HepG2 (cell line): ENCODE results near the gene INAFM1. TPM values are rescaled to one million over a fixed set of nuclear protein-coding genes. Genes with fewer than 3 reads are reported as not detected.
A peak's percentile ranks its signal among the peaks of the same experiment; 100 is the strongest.

ENCODE experiments used
- ELF3 ChIP-seq: IDR thresholded peaks from 2 replicates; pipeline ENCODE4 v1.6.1; 2016; ENCODE audit warnings: missing genetic modification reagents, missing compliant biosample characterization
- ETV5 ChIP-seq: IDR thresholded peaks from 2 replicates; pipeline ENCODE4 v1.6.1; 2018; ENCODE audit warnings: missing biosample characterization, missing genetic modification reagents, inconsistent platforms, borderline replicate concordance
- GABPA ChIP-seq, 2 experiments: IDR thresholded peaks; 2 replicates each; pipeline ENCODE4 v1.6.1; 2011 to 2016; ENCODE audit warnings: low read depth in 2 of 2, low read length in 1 of 2, missing biosample characterization in 1 of 2, missing genetic modification characterization in 1 of 2
- IRX3 ChIP-seq: sonication (generic); formaldehyde crosslinking; IDR thresholded peaks from 2 replicates; pipeline ENCODE4 v1.8.1; 2023; ENCODE audit warnings: mild to moderate bottlenecking, low read depth, missing genetic modification reagents, borderline replicate concordance
- KDM3A ChIP-seq: IDR thresholded peaks from 2 replicates; pipeline ENCODE4 v1.6.1; 2018; ENCODE audit warnings: low read depth, missing compliant biosample characterization
- MXD4 ChIP-seq: IDR thresholded peaks from 2 replicates; pipeline ENCODE4 v1.6.1; 2016; ENCODE audit warnings: mild to moderate bottlenecking, missing biosample characterization, missing genetic modification reagents
- NR2C2 ChIP-seq: sonication (generic); formaldehyde crosslinking; IDR thresholded peaks from 2 replicates; pipeline ENCODE4 v1.4.0; 2020; ENCODE audit warnings: missing genetic modification reagents, mild to moderate bottlenecking, moderate library complexity, borderline replicate concordance
- RNF2 ChIP-seq: fragments of 450-650 bp; conservative IDR thresholded peaks from 2 replicates; pipeline ENCODE4 v1.6.1; 2016; ENCODE audit warnings: low read depth
- ZBTB1 ChIP-seq: sonication (generic); formaldehyde crosslinking; IDR thresholded peaks from 2 replicates; pipeline ENCODE4 v1.4.0; 2020; ENCODE audit warnings: missing genetic modification reagents, borderline replicate concordance
- ZNF12 ChIP-seq: sonication (generic); formaldehyde crosslinking; IDR thresholded peaks from 2 replicates; pipeline ENCODE4 v1.5.0; 2020; ENCODE audit warnings: missing genetic modification reagents
- ZNF260 ChIP-seq: sonication (generic); formaldehyde crosslinking; IDR thresholded peaks from 2 replicates; pipeline ENCODE4 v1.4.0; 2020; ENCODE audit warnings: missing genetic modification reagents, low read depth, mild to moderate bottlenecking, borderline replicate concordance
- ZNF546 ChIP-seq: sonication (generic); formaldehyde crosslinking; conservative IDR thresholded peaks from 2 replicates; pipeline ENCODE4 v1.8.1; 2023; ENCODE audit warnings: mild to moderate bottlenecking, missing genetic modification reagents
- ZNF549 ChIP-seq: sonication (generic); formaldehyde crosslinking; IDR thresholded peaks from 2 replicates; pipeline ENCODE4 v1.5.0; 2020; ENCODE audit warnings: missing genetic modification reagents
- ZNF672 ChIP-seq: sonication (generic); formaldehyde crosslinking; IDR thresholded peaks from 2 replicates; pipeline ENCODE4 v1.8.1; 2022; ENCODE audit warnings: missing genetic modification reagents
- polyA plus RNA-seq, 8 experiments: library from polyadenylated mRNA; depleted of rRNA in 3 of 8; stranded (reverse) in 7 of 8; unstranded in 1 of 8; fragments of >200 nt; fragmentation: Illumina TruSeq in 4 of 8; extraction: Trizol in 4 of 8; gene quantifications; 2 replicates each; pipeline versions ENCODE4 v1.2.1 to v1.2.3, GENCODE V29; 2011 to 2016; ENCODE audit warnings: low read depth in 4 of 8, missing spikeins in 1 of 8, mixed read lengths in 1 of 8; ENCODE audit not compliant: insufficient read depth in 1 of 8
- total RNA-seq, 5 experiments: library from RNA; depleted of rRNA; stranded (reverse); fragments of >200 nt; fragmentation: Illumina TruSeq; extraction: Trizol; gene quantifications; 2 replicates each; pipeline ENCODE4 v1.2.3, GENCODE V29; 2016; ENCODE audit warnings: low read depth in 1 of 5
- TF ChIP-seq, protein P1 (sequence below): IDR thresholded peaks from 2 replicates; pipeline ENCODE4 v1.6.1; 2018; ENCODE audit warnings: missing genetic modification reagents, mild to moderate bottlenecking, missing compliant biosample characterization
- TF ChIP-seq, protein P2 (sequence below): IDR thresholded peaks from 2 replicates; pipeline ENCODE4 v1.4.0; 2020; ENCODE audit warnings: mild to moderate bottlenecking, missing genetic modification reagents
- TF ChIP-seq, protein P3 (sequence below): sonication (generic); formaldehyde crosslinking; IDR thresholded peaks from 2 replicates; pipeline ENCODE4 v1.5.0; 2020; ENCODE audit warnings: mild to moderate bottlenecking, missing genetic modification reagents
- TF ChIP-seq, protein P4 (sequence below): sonication (generic); formaldehyde crosslinking; IDR thresholded peaks from 2 replicates; pipeline ENCODE4 v1.5.1; 2020; ENCODE audit warnings: missing genetic modification reagents, mild to moderate bottlenecking, borderline replicate concordance
- TF ChIP-seq, protein P5 (sequence below): sonication (generic); formaldehyde crosslinking; IDR thresholded peaks from 2 replicates; pipeline ENCODE4 v1.4.0; 2020; ENCODE audit warnings: mild to moderate bottlenecking, missing genetic modification reagents
- TF ChIP-seq, protein P6 (sequence below): sonication (generic); formaldehyde crosslinking; IDR thresholded peaks from 2 replicates; pipeline ENCODE4 v1.4.0; 2020; ENCODE audit warnings: missing genetic modification reagents

The INAFM1 gene
- total and polyA plus RNA-seq, 2 of the 13 experiments (the other 11 are each of a cell fraction or from before 2014, with no cell fraction given), result 0.88 to 1.9 TPM

DNA sequence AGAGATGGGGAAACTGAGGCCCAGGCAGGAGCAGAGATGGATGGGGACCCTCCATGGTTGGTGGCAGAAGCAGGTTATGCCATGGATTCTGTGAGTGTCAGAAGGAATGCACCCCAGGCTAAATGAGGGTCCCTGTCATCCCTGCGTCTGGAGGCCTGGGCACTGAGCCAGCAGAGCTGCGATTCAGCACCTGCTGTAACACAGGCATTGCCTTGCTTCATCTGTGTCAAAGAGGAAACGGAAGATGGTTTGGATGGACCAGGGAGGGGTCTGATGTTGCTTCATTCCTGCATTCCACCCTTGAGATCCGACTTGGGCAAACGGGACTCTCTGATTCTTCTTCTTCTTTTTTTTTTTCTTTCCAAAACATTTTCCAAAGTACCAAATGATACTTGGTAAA lies 36.1 kb downstream of the INAFM1 start (continued):
- TF ChIP-seq ETV5 (CRISPR knock-in tag), result peak; percentile 38; the same call in 1 of the 2 replicates
- TF ChIP-seq, protein P1, sequence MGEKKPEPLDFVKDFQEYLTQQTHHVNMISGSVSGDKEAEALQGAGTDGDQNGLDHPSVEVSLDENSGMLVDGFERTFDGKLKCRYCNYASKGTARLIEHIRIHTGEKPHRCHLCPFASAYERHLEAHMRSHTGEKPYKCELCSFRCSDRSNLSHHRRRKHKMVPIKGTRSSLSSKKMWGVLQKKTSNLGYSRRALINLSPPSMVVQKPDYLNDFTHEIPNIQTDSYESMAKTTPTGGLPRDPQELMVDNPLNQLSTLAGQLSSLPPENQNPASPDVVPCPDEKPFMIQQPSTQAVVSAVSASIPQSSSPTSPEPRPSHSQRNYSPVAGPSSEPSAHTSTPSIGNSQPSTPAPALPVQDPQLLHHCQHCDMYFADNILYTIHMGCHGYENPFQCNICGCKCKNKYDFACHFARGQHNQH (CRISPR knock-in tag), result no peak
- TF ChIP-seq, protein P2, sequence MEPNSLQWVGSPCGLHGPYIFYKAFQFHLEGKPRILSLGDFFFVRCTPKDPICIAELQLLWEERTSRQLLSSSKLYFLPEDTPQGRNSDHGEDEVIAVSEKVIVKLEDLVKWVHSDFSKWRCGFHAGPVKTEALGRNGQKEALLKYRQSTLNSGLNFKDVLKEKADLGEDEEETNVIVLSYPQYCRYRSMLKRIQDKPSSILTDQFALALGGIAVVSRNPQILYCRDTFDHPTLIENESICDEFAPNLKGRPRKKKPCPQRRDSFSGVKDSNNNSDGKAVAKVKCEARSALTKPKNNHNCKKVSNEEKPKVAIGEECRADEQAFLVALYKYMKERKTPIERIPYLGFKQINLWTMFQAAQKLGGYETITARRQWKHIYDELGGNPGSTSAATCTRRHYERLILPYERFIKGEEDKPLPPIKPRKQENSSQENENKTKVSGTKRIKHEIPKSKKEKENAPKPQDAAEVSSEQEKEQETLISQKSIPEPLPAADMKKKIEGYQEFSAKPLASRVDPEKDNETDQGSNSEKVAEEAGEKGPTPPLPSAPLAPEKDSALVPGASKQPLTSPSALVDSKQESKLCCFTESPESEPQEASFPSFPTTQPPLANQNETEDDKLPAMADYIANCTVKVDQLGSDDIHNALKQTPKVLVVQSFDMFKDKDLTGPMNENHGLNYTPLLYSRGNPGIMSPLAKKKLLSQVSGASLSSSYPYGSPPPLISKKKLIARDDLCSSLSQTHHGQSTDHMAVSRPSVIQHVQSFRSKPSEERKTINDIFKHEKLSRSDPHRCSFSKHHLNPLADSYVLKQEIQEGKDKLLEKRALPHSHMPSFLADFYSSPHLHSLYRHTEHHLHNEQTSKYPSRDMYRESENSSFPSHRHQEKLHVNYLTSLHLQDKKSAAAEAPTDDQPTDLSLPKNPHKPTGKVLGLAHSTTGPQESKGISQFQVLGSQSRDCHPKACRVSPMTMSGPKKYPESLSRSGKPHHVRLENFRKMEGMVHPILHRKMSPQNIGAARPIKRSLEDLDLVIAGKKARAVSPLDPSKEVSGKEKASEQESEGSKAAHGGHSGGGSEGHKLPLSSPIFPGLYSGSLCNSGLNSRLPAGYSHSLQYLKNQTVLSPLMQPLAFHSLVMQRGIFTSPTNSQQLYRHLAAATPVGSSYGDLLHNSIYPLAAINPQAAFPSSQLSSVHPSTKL (CRISPR knock-in tag), result peak; percentile 22; the same call in 1 of the 2 replicates
- TF ChIP-seq, protein P3, sequence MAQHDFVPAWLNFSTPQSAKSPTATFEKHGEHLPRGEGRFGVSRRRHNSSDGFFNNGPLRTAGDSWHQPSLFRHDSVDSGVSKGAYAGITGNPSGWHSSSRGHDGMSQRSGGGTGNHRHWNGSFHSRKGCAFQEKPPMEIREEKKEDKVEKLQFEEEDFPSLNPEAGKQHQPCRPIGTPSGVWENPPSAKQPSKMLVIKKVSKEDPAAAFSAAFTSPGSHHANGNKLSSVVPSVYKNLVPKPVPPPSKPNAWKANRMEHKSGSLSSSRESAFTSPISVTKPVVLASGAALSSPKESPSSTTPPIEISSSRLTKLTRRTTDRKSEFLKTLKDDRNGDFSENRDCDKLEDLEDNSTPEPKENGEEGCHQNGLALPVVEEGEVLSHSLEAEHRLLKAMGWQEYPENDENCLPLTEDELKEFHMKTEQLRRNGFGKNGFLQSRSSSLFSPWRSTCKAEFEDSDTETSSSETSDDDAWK (CRISPR knock-in tag), result no peak
- TF ChIP-seq, protein P4, sequence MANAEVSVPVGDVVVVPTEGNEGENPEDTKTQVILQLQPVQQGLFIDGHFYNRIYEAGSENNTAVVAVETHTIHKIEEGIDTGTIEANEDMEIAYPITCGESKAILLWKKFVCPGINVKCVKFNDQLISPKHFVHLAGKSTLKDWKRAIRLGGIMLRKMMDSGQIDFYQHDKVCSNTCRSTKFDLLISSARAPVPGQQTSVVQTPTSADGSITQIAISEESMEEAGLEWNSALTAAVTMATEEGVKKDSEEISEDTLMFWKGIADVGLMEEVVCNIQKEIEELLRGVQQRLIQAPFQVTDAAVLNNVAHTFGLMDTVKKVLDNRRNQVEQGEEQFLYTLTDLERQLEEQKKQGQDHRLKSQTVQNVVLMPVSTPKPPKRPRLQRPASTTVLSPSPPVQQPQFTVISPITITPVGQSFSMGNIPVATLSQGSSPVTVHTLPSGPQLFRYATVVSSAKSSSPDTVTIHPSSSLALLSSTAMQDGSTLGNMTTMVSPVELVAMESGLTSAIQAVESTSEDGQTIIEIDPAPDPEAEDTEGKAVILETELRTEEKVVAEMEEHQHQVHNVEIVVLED (CRISPR knock-in tag), result no peak
- TF ChIP-seq, protein P5, sequence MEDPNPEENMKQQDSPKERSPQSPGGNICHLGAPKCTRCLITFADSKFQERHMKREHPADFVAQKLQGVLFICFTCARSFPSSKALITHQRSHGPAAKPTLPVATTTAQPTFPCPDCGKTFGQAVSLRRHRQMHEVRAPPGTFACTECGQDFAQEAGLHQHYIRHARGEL (CRISPR knock-in tag), result no peak
- TF ChIP-seq ZNF260 (CRISPR knock-in tag), result no peak
- TF ChIP-seq GABPA (IDR thresholded peaks at IDR 0.05; ENCODE audit: low read depth, low read length), result no peak
- TF ChIP-seq GABPA (CRISPR knock-in tag; IDR thresholded peaks at IDR 0.05; ENCODE audit: low read depth), result peak; percentile 59
- no peak for TF ChIP-seq ZNF546 (CRISPR knock-in tag)
- no peak for TF ChIP-seq NR2C2 (CRISPR knock-in tag)
- TF ChIP-seq KDM3A, result no peak
- peak; percentile 61 for TF ChIP-seq ELF3 (CRISPR knock-in tag)
- TF ChIP-seq RNF2, result no peak
- TF ChIP-seq IRX3, result no peak
- no peak for TF ChIP-seq ZNF672 (CRISPR knock-in tag)
- peak; percentile 36; the same call in 1 of the 2 replicates for TF ChIP-seq ZNF12 (CRISPR knock-in tag)
- TF ChIP-seq, protein P6, sequence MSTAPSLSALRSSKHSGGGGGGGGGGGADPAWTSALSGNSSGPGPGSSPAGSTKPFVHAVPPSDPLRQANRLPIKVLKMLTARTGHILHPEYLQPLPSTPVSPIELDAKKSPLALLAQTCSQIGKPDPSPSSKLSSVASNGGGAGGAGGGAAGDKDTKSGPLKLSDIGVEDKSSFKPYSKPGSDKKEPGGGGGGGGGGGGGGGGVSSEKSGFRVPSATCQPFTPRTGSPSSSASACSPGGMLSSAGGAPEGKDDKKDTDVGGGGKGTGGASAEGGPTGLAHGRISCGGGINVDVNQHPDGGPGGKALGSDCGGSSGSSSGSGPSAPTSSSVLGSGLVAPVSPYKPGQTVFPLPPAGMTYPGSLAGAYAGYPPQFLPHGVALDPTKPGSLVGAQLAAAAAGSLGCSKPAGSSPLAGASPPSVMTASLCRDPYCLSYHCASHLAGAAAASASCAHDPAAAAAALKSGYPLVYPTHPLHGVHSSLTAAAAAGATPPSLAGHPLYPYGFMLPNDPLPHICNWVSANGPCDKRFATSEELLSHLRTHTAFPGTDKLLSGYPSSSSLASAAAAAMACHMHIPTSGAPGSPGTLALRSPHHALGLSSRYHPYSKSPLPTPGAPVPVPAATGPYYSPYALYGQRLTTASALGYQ (CRISPR knock-in tag), result no peak
- TF ChIP-seq ZBTB1 (CRISPR knock-in tag), result no peak
- no peak for TF ChIP-seq ZNF549 (CRISPR knock-in tag)
- no peak for TF ChIP-seq MXD4 (CRISPR knock-in tag)
